HepG2 (cell line): Measurements from ENCODE around the gene KIF20A. TPM values are rescaled to one million over a fixed set of nuclear protein-coding genes. Genes with fewer than 3 reads are reported as not detected.

Source experiments
- ATAC-seq: fragments of 200-7000 bp; cut with Tn5 transposase; 3 replicates; pipeline ENCODE4 v1.9.1; 2020; ENCODE audit warnings: mild to moderate bottlenecking, moderate library complexity
- BruUV-seq: library from RNA; stranded (reverse); fragments of 400-500 nt; replicated peaks from 2 replicates; lab custom pipeline; 2021; lab: Mats Ljungman, UMichigan
- CTCF ChIA-PET: fragments of 300-600 bp; formaldehyde crosslinking; extraction: SDS; loops from one replicate; lab custom pipeline; 2021; ENCODE audit warnings: low total read pairs, inconsistent platforms, low intra/inter-chr PET ratio; lab: Yijun Ruan, JAX
- POLR2A ChIA-PET: fragments of 350-600 bp; sonication (Branson Sonifier 250); formaldehyde crosslinking; loops from one replicate; lab custom pipeline; 2020; ENCODE audit warnings: antibody characterized with exemption, inconsistent platforms; lab: Yijun Ruan, JAX
- DNase-seq: peaks from one replicate; pipeline ENCODE4 v3.0.0-alpha.2; 2015; ENCODE audit warnings: low spot score
- FAIRE-seq: peaks from 3 replicates; lab custom pipeline; 2011; peaks lifted over from hg19 to GRCh38; lab: Jason Lieb, UNC
- H2AFZ ChIP-seq: one replicate; pipeline ENCODE4 v1.6.1; 2011; ENCODE audit warnings: low read length, inconsistent platforms
- H3K27ac ChIP-seq: fragments of 300-600 bp; 3 replicates; pipeline ENCODE4 v1.8.0; 2011; ENCODE audit warnings: mixed run types, mild to moderate bottlenecking, mixed read lengths, low read length, inconsistent platforms; ENCODE audit not compliant: insufficient read depth; ENCODE audit errors: extremely low read length
- H3K27me3 ChIP-seq, 2 experiments: fragments of 200-600 bp in 1 of 2; 2 replicates in 1 of 2; 3 replicates in 1 of 2; pipeline versions ENCODE4 v1.6.0 to v1.8.0; 2011; ENCODE audit warnings: low read length in 2 of 2, mild to moderate bottlenecking in 2 of 2, moderate library complexity in 2 of 2, inconsistent platforms in 1 of 2; ENCODE audit not compliant: insufficient read depth in 2 of 2, control insufficient read depth in 1 of 2
- H3K36me3 ChIP-seq, 2 experiments: fragments of 200-600 bp in 1 of 2; replicated peaks in 1 of 2; 2 replicates in 1 of 2; 3 replicates in 1 of 2; pipeline versions ENCODE4 v1.5.1 to v1.8.0; 2011; ENCODE audit warnings: low read length in 2 of 2, inconsistent platforms in 1 of 2; ENCODE audit not compliant: insufficient read depth in 2 of 2, control insufficient read depth in 1 of 2
- H3K4me1 ChIP-seq: 2 replicates; pipeline ENCODE4 v1.5.1; 2012; ENCODE audit warnings: low read length, inconsistent platforms; ENCODE audit not compliant: insufficient read depth
- H3K4me2 ChIP-seq: 2 replicates; pipeline ENCODE4 v1.6.0; 2011; ENCODE audit warnings: low read depth, low read length, inconsistent platforms
- H3K4me3 ChIP-seq, 3 experiments: fragments of 200-600 bp in 1 of 3; sonication (generic), shearing (Covaris generic) in 1 of 3; replicated peaks in 1 of 3; 2 replicates each; pipeline ENCODE4 v1.5.1; 2011 to 2016; ENCODE audit warnings: low read length in 3 of 3, inconsistent platforms in 2 of 3, low read depth in 2 of 3, mild to moderate bottlenecking in 2 of 3, control low read depth in 1 of 3, mixed read lengths in 1 of 3; ENCODE audit not compliant: insufficient read depth in 1 of 3
- H3K79me2 ChIP-seq: one replicate; pipeline ENCODE4 v1.6.1; 2011; ENCODE audit warnings: low read length, inconsistent platforms; ENCODE audit not compliant: insufficient read depth
- H3K9ac ChIP-seq: 2 replicates; pipeline ENCODE4 v1.6.0; 2011; ENCODE audit warnings: mild to moderate bottlenecking, low read depth, low read length, inconsistent platforms; ENCODE audit not compliant: insufficient read depth
- H3K9me3 ChIP-seq: 2 replicates; pipeline ENCODE4 v1.5.1; 2012; ENCODE audit warnings: mild to moderate bottlenecking, low read length
- H4K20me1 ChIP-seq: 2 replicates; pipeline ENCODE4 v1.6.0; 2011; ENCODE audit warnings: inconsistent platforms, mild to moderate bottlenecking, low read length, moderate library complexity; ENCODE audit not compliant: insufficient read depth
- IKZF4 ChIP-seq: sonication (generic); formaldehyde crosslinking; IDR thresholded peaks from 2 replicates; pipeline ENCODE4 v1.5.1; 2020; ENCODE audit warnings: borderline replicate concordance, mild to moderate bottlenecking, low read depth, missing genetic modification reagents; ENCODE audit errors: not compliant biosample characterization
- MAFF ChIP-seq: IDR thresholded peaks from 2 replicates; pipeline ENCODE4 v1.6.1; 2011; ENCODE audit warnings: low read depth, low read length, improper control_type of control experiment
- MAFK ChIP-seq, 2 experiments: IDR thresholded peaks in 1 of 2; conservative IDR thresholded peaks in 1 of 2; 2 replicates each; pipeline ENCODE4 v1.6.1; 2011; ENCODE audit warnings: improper control_type of control experiment in 2 of 2, low read length in 2 of 2
- RXRA ChIP-seq: sonication (generic); formaldehyde crosslinking; IDR thresholded peaks from 2 replicates; pipeline ENCODE4 v1.5.1; 2020; ENCODE audit warnings: missing genetic modification reagents
- SMAD3 ChIP-seq: sonication (generic); formaldehyde crosslinking; IDR thresholded peaks from 2 replicates; pipeline ENCODE4 v1.4.0; 2020; ENCODE audit warnings: missing genetic modification reagents
- SNAPC2 ChIP-seq: sonication (generic); formaldehyde crosslinking; IDR thresholded peaks from 2 replicates; pipeline ENCODE4 v1.8.1; 2022; ENCODE audit warnings: mild to moderate bottlenecking, missing genetic modification reagents
- SP1 ChIP-seq, 2 experiments: fragments of 450-650 bp in 1 of 2; sonication (generic) in 1 of 2; formaldehyde crosslinking in 1 of 2; IDR thresholded peaks; 2 replicates each; pipeline versions ENCODE4 v1.4.0 to v1.6.1; 2016 to 2020; ENCODE audit warnings: missing genetic modification reagents in 1 of 2
- ZC3H13 ChIP-seq: sonication (generic); formaldehyde crosslinking; IDR thresholded peaks from 2 replicates; pipeline ENCODE4 v1.8.1; 2023; ENCODE audit warnings: mild to moderate bottlenecking, missing genetic modification reagents, moderate library complexity
- ZNF33A ChIP-seq: sonication (generic); formaldehyde crosslinking; IDR thresholded peaks from 2 replicates; pipeline ENCODE4 v1.5.1; 2020; ENCODE audit warnings: missing genetic modification reagents, mild to moderate bottlenecking, moderate library complexity, borderline replicate concordance
- ZNF446 ChIP-seq: sonication (generic); formaldehyde crosslinking; IDR thresholded peaks from 2 replicates; pipeline ENCODE4 v1.5.0; 2020; ENCODE audit warnings: mild to moderate bottlenecking, missing genetic modification reagents
- ZNF510 ChIP-seq: sonication (generic); formaldehyde crosslinking; IDR thresholded peaks from 2 replicates; pipeline ENCODE4 v1.4.0; 2020; ENCODE audit warnings: low read depth, mild to moderate bottlenecking, missing genetic modification reagents
- ZNF563 ChIP-seq: sonication (generic); formaldehyde crosslinking; IDR thresholded peaks from 2 replicates; pipeline ENCODE4 v1.8.0; 2022; ENCODE audit warnings: mild to moderate bottlenecking, moderate library complexity, missing genetic modification reagents
- ZNF747 ChIP-seq: sonication (generic); formaldehyde crosslinking; IDR thresholded peaks from 2 replicates; pipeline ENCODE4 v1.8.1; 2023; ENCODE audit warnings: missing genetic modification reagents, mild to moderate bottlenecking, borderline replicate concordance
- WGBS: methylation state at CpG from one replicate; pipeline ENCODE4 v1.1.6; 2017; ENCODE audit warnings: low lambda C conversion rate; 5-methylcytosine and 5-hydroxymethylcytosine counted together
- in situ Hi-C: cut with HindIII; loops from 2 replicates; pipeline ENCODE4 v1.10.0; 2017; ENCODE audit warnings: low pct_unique_long_range_greater_than_20kb; ENCODE audit not compliant: extremely low pct_ligation_motif_present
- intact Hi-C: fragments of 100-400 bp; cut with micrococcal nuclease; formaldehyde crosslinking; loops from one replicate; pipeline ENCODE4 v1.10.0; 2022; ENCODE audit not compliant: unreplicated experiment
- polyA plus RNA-seq, 8 experiments: library from polyadenylated mRNA; depleted of rRNA in 3 of 8; stranded (reverse) in 7 of 8; unstranded in 1 of 8; fragments of >200 nt; fragmentation: Illumina TruSeq in 4 of 8; extraction: Trizol in 4 of 8; gene quantifications; 2 replicates each; pipeline versions ENCODE4 v1.2.1 to v1.2.3, GENCODE V29; 2011 to 2016; ENCODE audit warnings: low read depth in 4 of 8, missing spikeins in 1 of 8, mixed read lengths in 1 of 8; ENCODE audit not compliant: insufficient read depth in 1 of 8
- total RNA-seq, 5 experiments: library from RNA; depleted of rRNA; stranded (reverse); fragments of >200 nt; fragmentation: Illumina TruSeq; extraction: Trizol; gene quantifications; 2 replicates each; pipeline ENCODE4 v1.2.3, GENCODE V29; 2016; ENCODE audit warnings: low read depth in 1 of 5
- TF ChIP-seq, protein P1 (sequence below): sonication (generic); formaldehyde crosslinking; conservative IDR thresholded peaks from 2 replicates; pipeline ENCODE4 v1.4.0; 2020; ENCODE audit warnings: mild to moderate bottlenecking, missing genetic modification reagents, moderate library complexity

The KIF20A gene
- total and polyA plus RNA-seq, 2 of the 13 experiments (the other 11 are each of a cell fraction or from before 2014, with no cell fraction given) = 17.1 to 66.8 TPM

DNA sequence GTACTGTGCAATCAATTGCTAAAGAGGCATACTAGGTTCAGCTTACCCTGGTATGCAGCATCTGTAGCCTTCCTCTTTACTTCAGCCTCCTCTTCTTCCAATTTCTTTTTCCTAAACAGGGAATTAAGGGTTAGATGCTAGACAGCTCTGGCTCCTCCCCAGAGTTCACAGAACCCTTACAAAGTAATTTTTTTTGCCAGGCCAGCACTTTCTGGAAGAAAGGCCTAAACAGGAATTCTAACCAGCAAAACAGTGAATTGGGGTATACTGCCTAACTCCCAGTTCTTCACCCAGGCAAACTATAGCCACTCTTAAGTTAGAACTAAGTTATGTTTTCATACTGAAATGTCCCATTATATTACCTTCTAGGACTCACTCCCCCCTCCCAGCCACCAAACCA lies 8.6 kb upstream of the KIF20A start:
- no peak overlapping the region for H2AFZ ChIP-seq
- FAIRE-seq (no peak), DNase-seq (no peak), ATAC-seq (no peak)
- in situ Hi-C loops = no loop called here
- H3K4me3 ChIP-seq = no peak overlapping the region
- BruUV-seq = no TSS peak
- POLR2A ChIA-PET = no interaction called here
- H3K27ac ChIP-seq = no peak overlapping the region
- H3K4me1 ChIP-seq = no peaks in the 10 kb centered on the region
- no peaks in the 10 kb centered on the region for H3K27me3 ChIP-seq
- no peaks in the 10 kb centered on the region for H3K9me3 ChIP-seq
- intact Hi-C loops = no loop called here
- no peak for TF ChIP-seq ZNF33A
- TF ChIP-seq RXRA = no peak
- peak; percentile 37 to 75; a peak in 3 of 4 replicates for TF ChIP-seq MAFK (conservative IDR thresholded peaks at IDR 0.05 in 1 of 2, IDR thresholded peaks at IDR 0.05 in 1 of 2; ENCODE audit: low read length in 2 of 2)
- TF ChIP-seq MAFF = peak; percentile 47; the same call in 1 of the 2 replicates
- peaks cover 3% of the 10 kb centered on the region for H3K79me2 ChIP-seq
- H3K36me3 ChIP-seq = peaks cover 23 to 80% of the 10 kb centered on the region in 2 experiments
- CTCF ChIA-PET = no interaction called here
- H3K9ac ChIP-seq = no peak overlapping the region
- H3K4me2 ChIP-seq = no peak overlapping the region
- no peaks in the 10 kb centered on the region for H4K20me1 ChIP-seq

DNA sequence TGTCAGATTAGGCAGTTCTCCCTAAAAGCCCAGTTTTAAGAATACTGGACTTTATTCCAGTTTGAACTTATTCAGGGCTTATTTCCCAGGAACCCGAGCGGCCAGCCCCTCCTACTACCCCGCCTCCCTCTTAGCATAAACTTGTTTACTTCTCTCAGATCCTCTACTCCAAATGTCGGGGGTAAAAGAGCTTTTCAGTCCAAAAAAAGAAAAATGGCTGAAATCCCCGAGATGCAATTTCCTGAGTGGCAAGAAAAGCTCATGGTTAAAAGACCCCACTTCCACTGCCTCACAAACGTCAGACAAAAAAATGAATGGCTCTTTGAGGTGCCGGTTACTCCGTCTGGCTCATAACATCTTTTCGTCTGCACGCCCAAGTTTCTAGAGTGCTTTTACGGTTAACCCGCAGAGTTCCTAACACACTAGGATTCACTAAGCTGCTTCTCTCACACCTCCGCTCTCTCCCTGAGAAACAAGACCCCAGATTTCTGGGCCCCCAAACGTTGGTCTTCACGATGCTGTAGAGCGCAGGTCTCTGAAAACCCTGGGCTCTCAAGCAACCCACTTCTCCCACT lies 884 bp upstream of the KIF20A start:
- WGBS = under 1% methylated on average over 16 of the region's 16 CpGs
- ATAC-seq = peak; percentile 58
- Histone ChIP-seq H3K27me3 (no peaks in the 10 kb centered on the region; a peak in 1 of 5 replicates), H3K36me3 (peaks cover 9 to 35% of the 10 kb centered on the region in 2 experiments), H3K9me3 (no peaks in the 10 kb centered on the region), H3K4me1 (peaks cover 36% of the 10 kb centered on the region), H2AFZ (peak overlapping the region; percentile 47), H3K79me2 (peaks cover 40% of the 10 kb centered on the region), H3K27ac (peak overlapping the region; percentile 96), H3K4me3 (peak overlapping the region; percentile 80 to 92 (median 87)), H3K9ac (peak overlapping the region; percentile 89), H3K4me2 (peak overlapping the region; percentile 94), H4K20me1 (no peaks in the 10 kb centered on the region)
- peak; percentile 23 for DNase-seq
- BruUV-seq = TSS peak; percentile 83
- ChIA-PET CTCF (no interaction called here), POLR2A (interaction anchor here (1.2 to 2.8 kb wide), 3 partner anchors 35 to 175 kb away, joined by 3 to 9 read pairs (median 5); partner anchors contain the start of genes CDC23, FAM53C and KDM3B)
- peak; percentile 67 for FAIRE-seq
- intact Hi-C loops = loop anchor here (1.0 to 5.0 kb wide), 2 partner anchors 35 to 174 kb away; partner anchors contain the start of genes CDC23 and KDM3B
- in situ Hi-C loops = loop anchor here (25.0 kb wide), 1 partner anchor 234 kb away; no protein-coding TSS in a partner anchor
- TF ChIP-seq ZNF510 (CRISPR knock-in tag) = peak; percentile 40; the same call in 1 of the 2 replicates
- peak; percentile 43 for TF ChIP-seq SMAD3 (CRISPR knock-in tag)
- TF ChIP-seq ZNF747 (CRISPR knock-in tag) = peak; percentile 4; the same call in 1 of the 2 replicates
- 0 out of 2 replicates have a peak, but pooled peaks have one; percentile 9 for TF ChIP-seq ZC3H13 (CRISPR knock-in tag)
- TF ChIP-seq SNAPC2 = peak; percentile 8; the same call in 1 of the 2 replicates
- TF ChIP-seq, protein P1, sequence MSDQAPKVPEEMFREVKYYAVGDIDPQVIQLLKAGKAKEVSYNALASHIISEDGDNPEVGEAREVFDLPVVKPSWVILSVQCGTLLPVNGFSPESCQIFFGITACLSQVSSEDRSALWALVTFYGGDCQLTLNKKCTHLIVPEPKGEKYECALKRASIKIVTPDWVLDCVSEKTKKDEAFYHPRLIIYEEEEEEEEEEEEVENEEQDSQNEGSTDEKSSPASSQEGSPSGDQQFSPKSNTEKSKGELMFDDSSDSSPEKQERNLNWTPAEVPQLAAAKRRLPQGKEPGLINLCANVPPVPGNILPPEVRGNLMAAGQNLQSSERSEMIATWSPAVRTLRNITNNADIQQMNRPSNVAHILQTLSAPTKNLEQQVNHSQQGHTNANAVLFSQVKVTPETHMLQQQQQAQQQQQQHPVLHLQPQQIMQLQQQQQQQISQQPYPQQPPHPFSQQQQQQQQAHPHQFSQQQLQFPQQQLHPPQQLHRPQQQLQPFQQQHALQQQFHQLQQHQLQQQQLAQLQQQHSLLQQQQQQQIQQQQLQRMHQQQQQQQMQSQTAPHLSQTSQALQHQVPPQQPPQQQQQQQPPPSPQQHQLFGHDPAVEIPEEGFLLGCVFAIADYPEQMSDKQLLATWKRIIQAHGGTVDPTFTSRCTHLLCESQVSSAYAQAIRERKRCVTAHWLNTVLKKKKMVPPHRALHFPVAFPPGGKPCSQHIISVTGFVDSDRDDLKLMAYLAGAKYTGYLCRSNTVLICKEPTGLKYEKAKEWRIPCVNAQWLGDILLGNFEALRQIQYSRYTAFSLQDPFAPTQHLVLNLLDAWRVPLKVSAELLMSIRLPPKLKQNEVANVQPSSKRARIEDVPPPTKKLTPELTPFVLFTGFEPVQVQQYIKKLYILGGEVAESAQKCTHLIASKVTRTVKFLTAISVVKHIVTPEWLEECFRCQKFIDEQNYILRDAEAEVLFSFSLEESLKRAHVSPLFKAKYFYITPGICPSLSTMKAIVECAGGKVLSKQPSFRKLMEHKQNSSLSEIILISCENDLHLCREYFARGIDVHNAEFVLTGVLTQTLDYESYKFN (CRISPR knock-in tag) = no peak
- 0 out of 2 replicates have a peak, but pooled peaks have one; percentile 43 for TF ChIP-seq ZNF446 (CRISPR knock-in tag)
- no peak for TF ChIP-seq SP1 (IDR thresholded peaks at IDR 0.05)
- 0 out of 2 replicates have a peak, but pooled peaks have one; percentile 45 for TF ChIP-seq SP1 (CRISPR knock-in tag; IDR thresholded peaks at IDR 0.05)
- no peak for TF ChIP-seq IKZF4 (CRISPR knock-in tag)
- TF ChIP-seq ZNF563 (CRISPR knock-in tag) = 0 out of 2 replicates have a peak, but pooled peaks have one; percentile 28
